NCI-H128 (cell line): ENCODE data around the gene SYDE2.
"Not testable (repeated sequence)": the region's sequence is repeated elsewhere in the genome, so short reads cannot be mapped to it uniquely, and the experiment has no call there.

Experiments
- DNase-seq: peaks from one replicate; lab custom pipeline; 2025; ENCODE audit not compliant: unreplicated experiment; lab: John Stamatoyannopoulos, UW

The SYDE2 gene, protein sequence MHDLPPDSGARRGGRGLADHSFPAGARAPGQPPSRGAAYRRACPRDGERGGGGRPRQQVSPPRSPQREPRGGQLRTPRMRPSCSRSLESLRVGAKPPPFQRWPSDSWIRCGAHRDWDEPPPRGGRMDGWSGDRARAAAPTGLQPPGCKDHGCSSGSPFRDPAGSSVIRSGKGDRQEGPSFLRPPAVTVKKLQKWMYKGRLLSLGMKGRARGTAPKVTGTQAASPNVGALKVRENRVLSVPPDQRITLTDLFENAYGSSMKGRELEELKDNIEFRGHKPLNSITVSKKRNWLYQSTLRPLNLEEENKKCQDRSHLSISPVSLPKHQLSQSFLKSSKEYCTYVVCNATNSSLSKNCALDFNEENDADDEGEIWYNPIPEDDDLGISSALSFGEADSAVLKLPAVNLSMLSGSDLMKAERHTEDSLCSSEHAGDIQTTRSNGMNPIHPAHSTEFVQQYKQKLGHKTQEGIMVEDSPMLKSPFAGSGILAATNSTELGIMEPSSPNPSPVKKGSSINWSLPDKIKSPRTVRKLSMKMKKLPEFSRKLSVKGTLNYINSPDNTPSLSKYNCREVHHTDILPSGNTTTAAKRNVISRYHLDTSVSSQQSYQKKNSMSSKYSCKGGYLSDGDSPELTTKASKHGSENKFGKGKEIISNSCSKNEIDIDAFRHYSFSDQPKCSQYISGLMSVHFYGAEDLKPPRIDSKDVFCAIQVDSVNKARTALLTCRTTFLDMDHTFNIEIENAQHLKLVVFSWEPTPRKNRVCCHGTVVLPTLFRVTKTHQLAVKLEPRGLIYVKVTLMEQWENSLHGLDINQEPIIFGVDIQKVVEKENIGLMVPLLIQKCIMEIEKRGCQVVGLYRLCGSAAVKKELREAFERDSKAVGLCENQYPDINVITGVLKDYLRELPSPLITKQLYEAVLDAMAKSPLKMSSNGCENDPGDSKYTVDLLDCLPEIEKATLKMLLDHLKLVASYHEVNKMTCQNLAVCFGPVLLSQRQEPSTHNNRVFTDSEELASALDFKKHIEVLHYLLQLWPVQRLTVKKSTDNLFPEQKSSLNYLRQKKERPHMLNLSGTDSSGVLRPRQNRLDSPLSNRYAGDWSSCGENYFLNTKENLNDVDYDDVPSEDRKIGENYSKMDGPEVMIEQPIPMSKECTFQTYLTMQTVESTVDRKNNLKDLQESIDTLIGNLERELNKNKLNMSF

GRCh38 chr1:85200463-85201339, at the start of gene SYDE2:
SYDE2 (minus strand) TSS chr1:85201016; CDS start chr1:85200996, 20 bp downstream.
- peak; percentile 7 for DNase-seq

DNA sequence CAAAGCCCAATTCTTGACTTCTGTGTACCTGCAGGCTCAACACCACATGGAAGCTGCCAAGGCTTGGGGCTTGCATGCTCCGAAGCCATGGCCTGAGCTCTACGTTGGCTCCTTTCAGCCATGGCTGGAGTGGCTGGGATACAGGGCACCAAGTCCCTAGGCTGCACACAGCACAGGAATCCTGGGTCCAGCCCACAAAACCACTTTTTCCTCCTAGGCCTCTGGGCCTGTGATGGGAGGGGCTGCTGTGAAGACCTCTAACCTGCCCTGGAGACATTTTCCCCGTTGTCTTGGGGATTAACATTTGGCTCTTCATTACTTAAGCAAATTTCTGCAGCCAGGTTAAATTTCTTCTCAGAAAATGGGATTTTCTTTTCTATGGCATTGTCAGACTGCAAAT, 48.2 kb upstream of the SYDE2 start:
- not testable (repeated sequence) for DNase-seq

GRCh38 chr1:85245891-85246290, 45.1 kb upstream of the SYDE2 start:
- DNase-seq = no peak

DNA sequence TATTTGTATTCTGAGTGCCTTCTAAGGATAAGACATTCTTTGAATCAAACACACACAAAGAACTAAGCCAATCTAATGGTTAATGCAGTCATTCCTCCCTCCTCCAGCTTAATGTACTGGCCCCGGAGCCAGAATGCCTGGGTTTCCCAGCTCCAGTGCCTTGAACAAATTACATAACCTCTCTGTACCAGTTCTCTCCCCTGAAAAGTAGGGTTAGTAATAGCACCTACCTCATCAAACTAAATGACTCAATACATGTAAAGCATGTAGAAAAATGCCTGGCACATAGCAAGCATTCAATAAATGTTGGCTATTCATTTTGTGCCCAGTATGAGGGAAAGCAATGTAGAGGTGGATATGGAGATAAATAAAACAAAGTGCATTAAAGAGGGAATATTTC, 44.6 kb upstream of the SYDE2 start:
- DNase-seq = no peak

- no peak for DNase-seq
Observed at GRCh38 chr1:85244271-85245061, 43.6 kb upstream of the SYDE2 start.

DNA sequence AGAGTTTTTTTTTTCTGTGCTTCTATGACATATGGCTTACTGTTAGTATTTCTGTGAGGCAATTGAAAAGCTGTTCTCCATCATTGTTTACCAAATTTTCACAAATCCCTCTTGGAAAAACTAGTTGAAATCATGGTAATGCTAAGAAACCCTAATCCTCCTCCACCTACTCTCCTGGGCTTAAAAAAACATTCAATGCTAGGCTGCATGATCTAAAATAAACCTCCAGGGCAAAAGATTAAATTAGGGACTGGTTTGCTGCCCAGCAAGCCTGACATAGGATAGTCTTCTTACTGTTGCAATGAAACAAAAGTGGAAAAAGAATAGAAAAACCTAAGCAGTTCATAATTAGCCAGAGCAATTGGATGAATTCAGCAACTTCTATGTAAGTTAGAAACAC, 42.6 kb upstream of the SYDE2 start:
- no peak for DNase-seq

DNA sequence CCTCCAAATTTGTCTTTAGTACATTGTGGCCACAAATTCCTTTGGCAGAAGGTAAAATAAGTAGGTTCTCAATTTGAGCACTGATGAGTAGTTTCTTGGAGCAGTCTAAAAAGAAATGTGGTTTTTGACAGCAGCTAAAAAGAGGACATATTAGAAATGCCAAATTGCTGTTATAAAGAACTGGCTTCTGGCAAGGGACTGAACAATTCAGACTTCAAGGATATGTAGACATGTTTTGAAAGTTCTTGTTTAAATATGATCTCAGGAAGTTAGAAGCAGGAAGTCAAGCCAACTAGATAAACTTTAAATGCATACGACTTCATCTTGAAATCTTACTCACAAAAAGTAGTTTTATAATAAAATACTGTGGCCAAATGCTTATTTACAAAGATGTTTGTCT, 39.8 kb upstream of the SYDE2 start:
- no peak for DNase-seq

- no peak for DNase-seq
Observed at GRCh38 chr1:85240174-85240601, 39.4 kb upstream of the SYDE2 start.

GRCh38 chr1:85237613-85238012, 36.8 kb upstream of the SYDE2 start:
- DNase-seq = no peak

- no peak for DNase-seq
Observed at GRCh38 chr1:85230305-85230977, 29.6 kb upstream of the SYDE2 start.

GRCh38 chr1:85229574-85230097, 28.8 kb upstream of the SYDE2 start:
- DNase-seq = no peak

- DNase-seq = no peak
Observed at GRCh38 chr1:85228972-85229371, 28.2 kb upstream of the SYDE2 start.

GRCh38 chr1:85225624-85226380, 25.0 kb upstream of the SYDE2 start:
- DNase-seq = no peak

DNA sequence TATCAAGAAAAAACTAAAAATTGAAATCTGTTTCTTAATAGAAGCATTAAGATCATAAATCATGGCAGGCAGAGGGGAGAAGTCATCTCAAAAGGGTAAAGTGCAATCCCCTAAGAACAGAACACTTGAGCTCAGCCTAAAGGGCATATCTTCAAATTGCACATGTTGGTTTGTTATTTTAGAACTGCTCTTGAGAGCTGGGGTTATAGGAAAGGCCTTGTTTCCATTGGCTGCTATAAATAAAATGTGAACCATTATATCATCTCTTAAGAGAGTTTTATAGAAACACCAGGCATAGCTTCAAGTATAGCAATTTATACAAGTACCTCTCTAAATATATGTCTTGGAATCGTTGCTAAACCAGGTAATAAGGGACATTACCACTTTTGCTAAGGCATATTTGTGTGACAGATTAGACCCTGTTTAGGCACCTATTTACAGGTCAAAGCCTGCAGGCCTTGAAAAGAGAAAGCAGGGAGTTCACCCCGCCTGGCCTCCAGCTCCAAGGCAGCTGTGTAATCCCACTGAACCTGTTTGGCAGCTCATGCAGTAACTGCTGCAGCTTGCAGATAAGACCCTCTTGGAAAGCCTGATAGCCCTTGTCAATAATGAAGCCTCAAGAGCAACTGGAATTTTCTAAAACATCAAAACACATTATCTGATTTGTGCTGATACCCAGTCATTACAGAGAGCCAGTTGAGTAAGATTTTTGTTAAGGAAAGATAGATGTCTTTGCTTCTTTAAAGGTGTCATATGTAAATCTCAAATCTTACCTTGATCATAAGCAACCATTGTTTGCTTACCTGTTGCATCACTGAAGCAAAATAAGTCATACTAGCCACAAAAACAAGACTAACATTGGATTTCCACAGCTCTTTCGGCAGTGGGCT, 24.2 kb upstream of the SYDE2 start:
- DNase-seq = peak; percentile 36

DNA sequence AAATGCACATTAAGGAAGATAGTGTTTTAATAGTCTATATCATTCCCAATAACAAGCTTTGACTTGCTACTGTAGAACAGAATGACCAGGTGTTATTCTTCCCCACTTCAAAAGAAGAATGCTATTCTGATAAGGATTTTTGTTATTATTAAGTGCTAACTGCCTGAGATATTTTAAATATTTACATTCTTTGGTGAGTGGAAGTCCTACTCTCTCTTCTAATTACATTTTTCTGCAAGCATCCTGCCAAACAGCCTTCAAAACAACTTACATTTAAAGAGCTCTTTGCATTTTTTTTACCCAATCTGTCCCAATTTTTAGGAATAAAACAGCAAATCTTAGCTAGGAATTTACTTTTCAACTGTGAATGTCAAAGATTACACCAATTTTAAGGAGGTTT, 23.5 kb upstream of the SYDE2 start:
- no peak for DNase-seq

- DNase-seq = no peak
Observed at GRCh38 chr1:85223334-85223733, 22.5 kb upstream of the SYDE2 start.

DNA sequence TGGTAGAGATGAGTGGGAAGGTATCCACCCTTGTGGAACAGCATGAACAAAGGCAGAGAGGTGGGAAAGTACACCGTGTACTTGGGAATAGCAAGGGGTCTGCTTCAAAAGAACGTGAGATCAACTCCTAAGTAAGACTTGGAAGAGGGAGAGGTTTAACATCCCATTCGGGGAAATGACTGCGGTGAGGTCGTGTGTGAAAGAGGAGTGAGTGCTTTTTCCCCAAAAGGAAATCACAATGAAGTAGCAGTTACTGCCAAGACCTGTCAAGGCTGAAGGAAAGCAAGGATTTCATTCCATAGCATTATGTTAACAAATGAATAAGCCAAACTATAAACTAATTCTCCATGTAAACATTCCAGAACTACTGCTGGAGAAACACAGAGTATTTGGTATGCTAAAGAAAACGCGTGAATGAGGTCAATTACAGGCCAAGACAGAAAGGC, 20.0 kb upstream of the SYDE2 start:
- no peak for DNase-seq
